ENCODE results near the gene PTGS2.

- TF ChIP-seq CTCF (IDR thresholded peaks at IDR 0.05) (peak; percentile 65), FOXM1 (IDR thresholded peaks at IDR 0.05; ENCODE audit: low read depth) (no peak), PBX3 (IDR thresholded peaks at IDR 0.05) (no peak), CHD2 (IDR thresholded peaks at IDR 0.05; ENCODE audit: low read length, partially characterized antibody) (no peak), EP300 (IDR thresholded peaks at IDR 0.05; ENCODE audit: borderline replicate concordance in 1 of 2, low read depth in 1 of 2, low read length in 1 of 2) (no peak), GABPA (IDR thresholded peaks at IDR 0.05; ENCODE audit: low read depth) (no peak), ELF1 (IDR thresholded peaks at IDR 0.05) (no peak), NRF1 (IDR thresholded peaks at IDR 0.05; ENCODE audit: low read depth, low read length) (no peak), MXI1 (IDR thresholded peaks at IDR 0.05; ENCODE audit: low read depth, low read length) (no peak), EZH2phosphoT487 (IDR thresholded peaks at IDR 0.05; ENCODE audit: borderline replicate concordance, low read depth) (no peak), RFX5 (IDR thresholded peaks at IDR 0.05; ENCODE audit: low read length) (no peak), USF1 (IDR thresholded peaks at IDR 0.05; ENCODE audit: borderline replicate concordance, low read depth) (no peak), YY1 (IDR thresholded peaks at IDR 0.05; ENCODE audit: low read depth) (no peak), POLR2AphosphoS5 (IDR thresholded peaks at IDR 0.05; ENCODE audit: low read depth, low read length) (no peak)
Observed at GRCh38 chr1:186722711-186723309, 42.6 kb upstream of the PTGS2 start.

Data from SK-N-SH (cell line).